Thoracic aorta (tissue), 2 donors: ENCODE measurements around the gene GSDME. TPM values are rescaled to one million over a fixed set of nuclear protein-coding genes. Genes with fewer than 3 reads are reported as not detected.
"Not testable (repeated sequence)": the region's sequence is repeated elsewhere in the genome, so short reads cannot be mapped to it uniquely, and the experiment has no call there.

Source experiments
- ATAC-seq: fragments of 150-250 bp; one replicate; pipeline ENCODE4 v1.8.0; 2017; ENCODE audit warnings: low read depth; ENCODE audit not compliant: insufficient number of reproducible peaks, low FRiP score
- DNase-seq: peaks from one replicate; pipeline ENCODE4 v3.0.0-alpha.2; 2020; ENCODE audit warnings: low spot score
- H3K27ac ChIP-seq, 2 donors: fragments of 200-600 bp; sonication (generic); 1 replicate in 1 of 2; 2 replicates in 1 of 2; pipeline ENCODE4 v1.5.1; 2016; ENCODE audit warnings: mild to moderate bottlenecking in 2 of 2, moderate library complexity in 2 of 2
- H3K27me3 ChIP-seq: fragments of 200-600 bp; sonication (generic); replicated peaks from 2 replicates; pipeline ENCODE4 v1.6.0; 2016; ENCODE audit warnings: mild to moderate bottlenecking; ENCODE audit not compliant: insufficient read depth
- H3K36me3 ChIP-seq: fragments of 200-600 bp; sonication (generic); one replicate; pipeline ENCODE4 v1.5.1; 2016
- H3K4me1 ChIP-seq, 2 donors: fragments of 200-600 bp; sonication (generic); 1 replicate in 1 of 2; 2 replicates in 1 of 2; pipeline versions ENCODE4 v1.5.1 to v1.6.0; 2016; ENCODE audit warnings: low read depth in 2 of 2, mild to moderate bottlenecking in 1 of 2; ENCODE audit not compliant: control insufficient read depth in 1 of 2
- H3K4me3 ChIP-seq: fragments of 200-600 bp; sonication (generic); 2 replicates; pipeline ENCODE4 v1.5.1; 2016; ENCODE audit warnings: mild to moderate bottlenecking
- H3K9me3 ChIP-seq: fragments of 200-600 bp; sonication (generic); 2 replicates; pipeline ENCODE4 v1.5.1; 2016
- total RNA-seq, 2 donors: library from RNA; depleted of rRNA; stranded (reverse); fragments of >200 nt; gene quantifications; one replicate each; pipeline versions ENCODE4 v1.1.0 to v1.2.3, GENCODE V29; 2016
- TF ChIP-seq, protein P1 (sequence below): fragments of 200-600 bp; sonication (generic); IDR thresholded peaks from one replicate; pipeline ENCODE4 v1.5.1; 2019; ENCODE audit warnings: antibody characterized with exemption

GSDME gene
- total RNA-seq, 2 donors from 2014 or later, result 7.3 to 21.7 TPM

GRCh38 chr7:24737281-24737680 lies 20.0 kb downstream of the GSDME start:
- peaks cover 0 to 19% of the 10 kb centered on the region in 2 donors for H3K4me1 ChIP-seq
- DNase-seq, result no peak
- TF ChIP-seq, protein P1, sequence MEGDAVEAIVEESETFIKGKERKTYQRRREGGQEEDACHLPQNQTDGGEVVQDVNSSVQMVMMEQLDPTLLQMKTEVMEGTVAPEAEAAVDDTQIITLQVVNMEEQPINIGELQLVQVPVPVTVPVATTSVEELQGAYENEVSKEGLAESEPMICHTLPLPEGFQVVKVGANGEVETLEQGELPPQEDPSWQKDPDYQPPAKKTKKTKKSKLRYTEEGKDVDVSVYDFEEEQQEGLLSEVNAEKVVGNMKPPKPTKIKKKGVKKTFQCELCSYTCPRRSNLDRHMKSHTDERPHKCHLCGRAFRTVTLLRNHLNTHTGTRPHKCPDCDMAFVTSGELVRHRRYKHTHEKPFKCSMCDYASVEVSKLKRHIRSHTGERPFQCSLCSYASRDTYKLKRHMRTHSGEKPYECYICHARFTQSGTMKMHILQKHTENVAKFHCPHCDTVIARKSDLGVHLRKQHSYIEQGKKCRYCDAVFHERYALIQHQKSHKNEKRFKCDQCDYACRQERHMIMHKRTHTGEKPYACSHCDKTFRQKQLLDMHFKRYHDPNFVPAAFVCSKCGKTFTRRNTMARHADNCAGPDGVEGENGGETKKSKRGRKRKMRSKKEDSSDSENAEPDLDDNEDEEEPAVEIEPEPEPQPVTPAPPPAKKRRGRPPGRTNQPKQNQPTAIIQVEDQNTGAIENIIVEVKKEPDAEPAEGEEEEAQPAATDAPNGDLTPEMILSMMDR, result no peak
- H3K36me3 ChIP-seq, result no peaks in the 10 kb centered on the region
- H3K4me3 ChIP-seq, result no peak overlapping the region
- no peak overlapping the region for H3K27ac ChIP-seq
- no peak for ATAC-seq
- no peaks in the 10 kb centered on the region for H3K27me3 ChIP-seq
- no peaks in the 10 kb centered on the region for H3K9me3 ChIP-seq

DNA sequence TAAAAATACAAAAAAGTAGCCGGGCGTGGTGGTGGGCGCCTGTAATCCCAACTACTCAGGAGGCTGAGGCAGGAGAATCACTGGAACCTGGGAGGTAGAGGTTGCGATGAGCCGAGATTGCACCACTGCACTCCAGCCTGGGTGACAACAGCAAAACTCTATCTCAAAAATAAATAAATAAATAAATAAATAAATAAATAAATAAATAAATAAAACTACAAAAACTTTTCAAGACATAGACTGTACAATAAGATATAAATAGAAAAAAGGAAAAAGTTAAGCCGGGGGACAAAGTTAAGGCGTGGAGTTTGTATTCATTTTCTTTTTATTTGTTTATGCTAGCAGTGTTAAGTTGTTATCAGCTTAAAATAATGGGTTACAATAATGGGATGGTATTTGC lies 21.7 kb downstream of the GSDME start:
- H3K27ac ChIP-seq, H3K4me3 ChIP-seq, H3K36me3 ChIP-seq, H3K9me3 ChIP-seq, DNase-seq, ATAC-seq, H3K27me3 ChIP-seq: not testable (repeated sequence)
- peaks cover 0 to 19% of the 10 kb centered on the region in 2 donors for H3K4me1 ChIP-seq

GRCh38 chr7:24734306-24734705 lies 23.0 kb downstream of the GSDME start:
- H3K4me3 ChIP-seq, result no peak overlapping the region
- ATAC-seq, result no peak
- DNase-seq, result no peak
- no peaks in the 10 kb centered on the region for H3K36me3 ChIP-seq
- TF ChIP-seq, protein P1, result no peak
- no peaks in the 10 kb centered on the region for H3K27me3 ChIP-seq
- H3K27ac ChIP-seq, result no peak overlapping the region
- H3K9me3 ChIP-seq, result no peaks in the 10 kb centered on the region
- H3K4me1 ChIP-seq, result peaks cover 0 to 23% of the 10 kb centered on the region in 2 donors

DNA sequence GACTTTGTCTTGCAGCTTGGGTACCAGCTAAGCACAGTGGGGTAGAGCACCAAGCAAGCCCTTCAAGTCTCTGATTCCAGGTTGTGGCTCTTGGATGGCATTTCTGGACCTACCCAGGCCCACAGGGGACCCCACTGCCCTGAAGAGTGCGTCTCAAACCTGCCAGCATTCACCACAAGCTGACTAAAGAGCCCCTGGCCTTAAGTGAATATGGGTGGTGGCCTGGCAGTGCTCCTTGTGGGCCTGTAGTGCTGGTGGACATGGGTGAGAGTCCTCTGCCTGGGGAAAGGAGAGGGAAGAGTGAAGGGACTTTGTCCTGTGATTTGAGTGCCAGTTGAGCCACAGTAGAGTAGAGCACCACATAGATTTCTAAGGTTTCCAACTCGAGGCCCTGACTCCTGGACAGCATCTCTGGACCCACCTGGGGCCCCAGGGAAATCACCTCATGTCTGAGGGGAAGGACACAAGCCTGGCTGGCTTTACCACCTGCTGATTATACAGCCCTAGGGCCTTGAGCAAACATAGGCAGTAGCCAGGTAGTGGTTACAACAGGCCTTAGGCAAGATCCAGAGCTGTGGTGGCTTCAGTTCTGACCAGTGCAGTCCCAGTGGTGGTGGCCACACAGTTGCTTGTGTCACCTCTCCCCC lies 23.7 kb downstream of the GSDME start:
- TF ChIP-seq, protein P1, result no peak
- DNase-seq, result no peak
- Histone ChIP-seq H3K36me3 (no peaks in the 10 kb centered on the region), H3K9me3 (no peaks in the 10 kb centered on the region), H3K4me1 (peaks cover 0 to 31% of the 10 kb centered on the region in 2 donors), H3K27me3 (no peaks in the 10 kb centered on the region), H3K4me3 (no peak overlapping the region), H3K27ac (no peak overlapping the region)
- no peak for ATAC-seq

- no peaks in the 10 kb centered on the region for H3K36me3 ChIP-seq
- no peaks in the 10 kb centered on the region for H3K27me3 ChIP-seq
- no peak for DNase-seq
- H3K9me3 ChIP-seq, result no peaks in the 10 kb centered on the region
- H3K27ac ChIP-seq, result no peak overlapping the region
- TF ChIP-seq, protein P1, result no peak
- peaks cover 0 to 30% of the 10 kb centered on the region in 2 donors for H3K4me1 ChIP-seq
- no peak overlapping the region for H3K4me3 ChIP-seq
- no peak for ATAC-seq
Observed at GRCh38 chr7:24732646-24733413, 24.4 kb downstream of the GSDME start.
